Urothelium cell line (cell line): ENCODE data around the gene BDH1.
A peak's percentile ranks its signal among the peaks of the same experiment; 100 is the strongest.
"Not testable (repeated sequence)": the region's sequence is repeated elsewhere in the genome, so short reads cannot be mapped to it uniquely, and the experiment has no call there.

Source experiments
- DNase-seq: peaks from one replicate; pipeline ENCODE4 v3.0.0; 2011; ENCODE audit warnings: low spot score, mixed read lengths
- FAIRE-seq: peaks from 2 replicates; lab custom pipeline; 2011; peaks lifted over from hg19 to GRCh38; lab: Jason Lieb, UNC

Gene BDH1

DNA sequence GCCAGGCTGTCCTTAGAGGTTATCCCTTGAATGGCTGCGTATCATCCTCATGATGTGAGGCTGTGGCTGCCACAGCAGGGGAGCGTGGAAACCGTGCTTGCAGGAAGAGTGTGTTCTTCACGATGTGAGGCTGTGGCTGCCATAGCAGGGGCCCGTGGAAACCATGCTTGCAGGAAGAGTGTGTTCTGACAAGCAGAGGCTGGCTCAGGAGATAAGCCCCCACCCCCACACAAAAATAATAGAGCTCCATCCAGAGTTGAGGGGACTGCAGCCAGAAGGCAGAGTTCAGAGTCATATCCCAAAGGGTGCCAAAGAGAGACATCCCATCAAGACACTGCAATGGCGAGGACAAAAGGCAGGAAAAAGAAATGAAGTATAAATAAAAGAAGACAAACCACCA, 22.6 kb upstream of the BDH1 start:
- FAIRE-seq (no peak), DNase-seq (no peak)

DNA sequence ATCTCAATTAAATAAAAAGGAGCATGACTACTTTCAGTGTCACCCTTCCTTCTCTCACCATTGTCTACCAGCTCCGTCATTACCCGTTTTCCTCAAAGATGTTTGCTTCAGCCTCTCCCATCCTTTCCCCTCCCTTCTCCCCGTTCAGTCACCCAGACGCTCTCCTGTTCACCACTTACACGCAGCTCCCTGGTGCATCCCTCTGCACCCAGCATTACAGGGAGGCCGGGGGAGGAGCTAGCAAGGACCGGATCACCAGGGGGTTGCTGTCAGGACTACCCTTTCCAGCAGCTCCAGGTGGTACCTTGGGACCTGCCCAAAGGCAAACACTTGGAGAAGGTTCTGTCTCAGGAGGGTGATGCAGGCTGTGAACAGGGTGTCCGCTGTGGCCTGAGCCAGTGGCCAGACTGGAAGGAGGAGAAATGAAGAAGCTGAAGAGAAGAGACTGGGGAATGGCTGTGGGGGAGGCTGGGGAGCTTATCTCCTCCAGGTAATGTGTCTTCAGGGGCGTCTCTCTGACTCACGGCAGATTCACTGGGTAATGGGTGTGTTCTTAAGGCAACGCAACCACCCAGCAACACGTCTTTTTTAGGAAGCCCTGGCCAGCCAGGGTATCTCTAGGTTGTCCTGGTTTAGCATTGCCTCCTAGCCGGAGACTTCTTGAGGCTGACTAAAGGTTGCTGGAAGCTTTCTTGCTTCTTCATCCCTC, 21.8 kb upstream of the BDH1 start:
- DNase-seq (no peak), FAIRE-seq (no peak)

DNA sequence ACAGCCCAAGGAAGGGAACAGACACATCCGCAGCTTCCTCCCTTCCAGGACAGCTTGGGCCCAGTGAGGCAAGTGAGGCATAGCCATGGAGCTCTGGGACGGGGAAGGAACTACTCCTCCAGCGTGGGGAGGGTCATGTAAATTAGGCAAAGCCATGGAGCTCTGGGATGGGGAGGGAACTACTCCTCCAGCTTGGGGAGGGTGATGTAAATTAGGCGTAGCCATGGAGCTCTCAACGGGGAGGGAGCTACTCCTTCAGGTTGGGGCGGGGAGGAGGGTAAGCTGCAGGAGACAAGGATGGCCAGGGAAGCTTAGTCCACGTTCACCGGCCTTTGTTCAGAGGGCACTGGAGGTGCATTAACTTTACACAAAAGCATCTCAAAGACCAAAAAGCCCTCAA, 21.1 kb upstream of the BDH1 start:
- FAIRE-seq, result no peak
- DNase-seq, result no peak

DNA sequence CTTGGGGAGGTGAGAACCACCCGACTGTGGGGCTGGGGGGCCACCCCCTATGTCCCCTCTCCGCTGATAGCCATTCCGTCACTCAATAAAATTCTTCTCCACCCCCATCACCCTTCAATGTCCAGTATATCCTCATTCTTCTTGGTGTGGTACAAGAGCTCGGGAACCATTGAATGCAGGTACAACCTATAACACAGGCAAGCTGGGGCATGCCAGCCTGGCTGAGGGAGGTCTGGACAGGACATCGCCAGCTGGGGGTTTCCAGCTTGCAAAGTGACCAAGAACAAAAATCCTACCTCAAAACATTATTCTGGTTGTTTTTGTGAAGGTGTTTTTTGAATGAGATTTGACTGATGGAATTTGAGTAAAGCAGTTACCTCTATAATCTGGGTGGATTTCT, 19.6 kb upstream of the BDH1 start:
- no peak for FAIRE-seq
- no peak for DNase-seq

DNA sequence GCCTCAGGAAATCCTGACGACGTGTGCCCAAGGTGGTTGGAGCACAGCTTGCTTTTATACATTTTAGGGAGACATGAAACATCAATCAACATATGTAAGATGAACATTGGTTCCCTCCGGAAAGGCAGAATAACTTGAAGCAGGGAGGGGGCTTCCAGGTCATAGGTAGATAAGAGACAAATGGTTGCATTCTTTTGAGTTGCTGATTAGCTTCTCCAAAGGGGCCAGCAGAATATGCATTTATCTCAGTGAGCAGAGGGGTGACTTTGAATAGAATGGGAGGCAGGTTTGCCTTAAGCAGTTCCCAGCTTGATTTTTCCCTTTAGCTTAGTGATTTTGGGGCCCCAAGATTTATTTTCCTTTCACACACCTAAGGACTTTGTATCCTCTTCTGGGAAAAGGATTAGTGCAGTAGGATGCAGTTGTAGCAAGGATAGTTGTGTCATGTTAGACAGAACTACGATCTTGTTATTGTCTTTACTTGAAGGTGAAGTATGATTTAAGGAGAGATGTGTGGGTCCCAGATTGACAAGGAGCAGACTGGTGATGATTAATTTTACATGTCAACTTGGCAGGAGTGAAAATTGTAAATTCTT, 18.7 kb upstream of the BDH1 start:
- not testable (repeated sequence) for FAIRE-seq, DNase-seq

DNA sequence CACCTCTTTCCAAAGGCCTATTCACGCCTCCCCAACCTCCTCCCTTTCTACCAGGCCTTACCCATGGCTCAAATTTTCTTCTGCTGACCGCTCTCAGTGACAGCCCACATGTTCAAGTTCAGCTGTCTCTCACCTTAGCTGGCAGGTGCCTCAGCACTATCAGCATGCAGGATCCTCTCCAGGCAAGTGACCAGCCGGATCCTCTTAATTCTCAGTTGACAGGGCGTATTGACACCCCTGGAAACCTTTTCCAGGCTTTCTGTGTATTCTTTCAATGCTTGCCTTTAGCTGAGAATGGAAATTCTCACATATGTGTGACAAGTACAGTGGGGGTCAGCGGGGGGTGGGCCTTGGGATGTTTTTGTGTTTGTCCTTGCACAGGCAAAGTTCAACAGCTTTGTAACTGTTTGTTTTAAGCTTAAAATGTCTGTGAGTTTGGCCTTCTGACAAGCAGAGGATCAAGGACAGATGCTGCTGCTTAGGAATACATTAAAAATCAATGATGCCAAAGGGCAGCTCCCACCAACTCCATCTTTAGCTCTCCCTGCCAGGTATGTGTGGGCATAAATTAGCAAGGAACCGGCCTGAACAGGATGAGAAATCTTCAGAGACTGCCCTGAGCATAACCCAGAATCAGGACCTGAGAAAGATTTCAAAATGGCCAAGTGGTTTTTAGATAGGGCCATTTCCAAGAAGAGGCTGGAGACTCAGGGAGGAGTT, 17.4 kb upstream of the BDH1 start:
- FAIRE-seq (no peak), DNase-seq (no peak)

DNA sequence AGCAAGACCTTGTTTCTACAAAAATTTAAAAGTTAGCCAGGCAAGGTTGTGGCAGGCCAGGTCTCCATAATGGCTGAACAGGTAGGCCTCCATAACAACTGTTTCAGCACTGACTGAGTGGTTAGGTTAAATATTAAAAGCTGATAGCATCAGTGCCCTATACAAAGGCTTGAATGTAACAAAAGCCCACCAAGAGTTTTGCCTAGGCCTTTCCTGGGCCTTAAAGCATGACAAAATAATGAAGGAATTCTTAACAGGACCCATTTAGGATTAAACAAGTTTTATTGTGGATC, 16.1 kb upstream of the BDH1 start:
- not testable (repeated sequence) for DNase-seq

DNA sequence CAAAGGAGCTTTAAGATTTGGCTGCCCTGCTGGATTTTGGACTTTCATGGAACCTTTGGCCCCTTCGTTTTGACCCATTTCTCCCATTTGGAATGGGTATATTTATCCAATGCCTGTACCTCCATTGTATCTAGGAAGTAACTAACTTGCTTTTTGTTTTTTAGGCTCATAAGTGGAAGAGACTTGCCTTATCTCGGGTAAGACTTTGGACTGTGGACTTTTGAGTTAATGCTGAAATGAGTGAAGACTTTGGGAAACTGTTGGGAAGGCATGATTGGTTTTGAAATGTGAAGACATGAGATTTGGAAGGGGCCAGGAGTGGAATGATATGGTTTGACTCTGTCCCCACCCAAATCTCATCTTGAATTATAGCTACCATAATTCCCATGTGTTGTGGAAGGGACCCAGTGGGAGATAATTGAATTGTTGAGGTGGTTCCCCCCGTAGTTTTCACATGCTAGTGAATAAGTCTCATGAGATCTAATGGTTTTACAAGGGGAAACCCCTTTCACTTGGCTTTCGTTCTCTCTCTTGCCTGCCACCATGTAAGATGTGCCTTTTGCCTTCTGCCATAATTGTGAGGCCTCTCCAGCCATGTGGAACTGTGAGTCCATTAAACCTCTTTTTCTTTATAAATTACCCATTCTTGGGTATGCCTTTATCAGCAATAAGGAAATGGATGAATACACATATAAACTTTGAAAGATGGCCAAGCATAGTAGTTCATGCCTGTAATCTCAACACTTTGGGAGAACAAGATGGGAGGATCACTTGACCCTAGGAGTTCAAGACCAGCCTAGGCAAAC, 15.5 kb upstream of the BDH1 start:
- not testable (repeated sequence) for FAIRE-seq, DNase-seq

More for the DNA sequence above, 16.1 kb upstream of the BDH1 start:
- FAIRE-seq, result not testable (repeated sequence)

DNA sequence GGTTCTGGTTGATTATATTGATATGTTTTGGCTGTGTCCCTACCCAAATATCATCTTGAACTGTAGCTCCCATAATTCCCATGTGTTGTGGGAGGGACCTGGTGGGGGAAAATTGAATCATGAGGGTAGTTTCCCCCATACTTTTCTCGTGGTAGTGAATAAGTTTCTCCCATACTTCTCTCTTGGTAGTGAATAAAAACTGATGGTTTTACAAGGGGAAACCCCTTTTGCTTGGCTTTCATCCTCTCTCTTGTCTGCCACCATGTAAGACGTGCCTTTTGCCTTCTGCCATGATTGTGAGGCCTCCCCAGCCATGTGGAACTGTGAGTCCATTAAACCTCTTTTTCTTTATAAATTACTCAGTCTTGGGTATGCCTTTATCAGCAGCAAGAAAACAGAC, 13.7 kb upstream of the BDH1 start:
- DNase-seq, FAIRE-seq: not testable (repeated sequence)

DNA sequence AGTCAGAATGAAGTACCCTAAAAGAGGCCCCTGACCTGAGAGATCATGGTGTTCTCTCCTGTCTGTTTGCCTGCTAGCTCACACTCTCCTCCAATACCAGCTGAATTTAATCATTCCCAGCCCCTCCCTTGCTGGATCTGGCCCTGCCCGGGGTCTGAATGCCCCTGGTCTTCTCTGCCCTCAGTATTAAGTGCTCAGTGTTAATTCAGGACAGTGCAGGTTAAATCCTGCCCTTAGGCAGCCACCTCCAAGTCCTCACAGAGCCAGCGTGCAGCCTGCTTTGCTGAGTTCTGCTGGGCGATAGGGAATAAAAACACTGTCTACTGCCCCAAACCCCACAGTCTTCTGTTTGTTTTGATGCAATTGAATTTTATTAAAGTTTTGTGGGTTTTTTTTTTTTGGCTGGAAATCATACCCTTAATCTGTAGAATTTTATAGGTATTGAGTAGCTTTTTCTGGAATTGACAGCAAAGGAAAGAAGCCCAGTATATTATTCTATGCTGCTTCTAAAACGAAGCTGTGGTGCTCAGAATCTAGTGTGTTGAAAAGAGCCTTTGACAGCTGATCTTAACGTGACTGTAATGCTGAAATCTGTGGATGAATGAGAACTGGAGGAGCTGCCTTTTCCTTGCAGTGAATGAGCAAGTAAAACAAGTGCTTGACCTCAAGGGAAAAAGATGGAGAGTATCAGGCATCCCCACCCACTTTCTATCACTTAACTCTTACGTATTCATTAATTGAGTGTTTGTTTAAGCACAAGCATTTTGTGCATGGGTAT, 12.3 kb upstream of the BDH1 start:
- FAIRE-seq (no peak), DNase-seq (no peak)

DNA sequence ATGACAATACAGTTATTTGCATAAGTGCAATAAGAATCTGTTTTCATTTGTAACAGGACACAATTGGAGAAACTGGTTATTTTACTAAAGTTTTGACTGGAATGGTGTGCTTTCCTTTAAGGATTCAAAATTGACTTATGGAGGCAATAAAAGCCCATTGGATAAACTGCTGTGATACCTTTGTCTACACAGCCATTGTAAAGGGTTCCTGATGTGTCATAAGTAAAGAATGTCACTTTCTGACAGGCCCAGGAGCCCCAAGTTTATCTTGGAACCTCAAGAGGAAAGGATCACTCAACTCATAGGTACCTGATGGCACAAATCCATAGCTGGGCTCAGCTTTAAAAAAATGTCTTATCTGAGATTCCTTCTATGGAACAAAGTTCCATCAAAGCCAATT, 10.4 kb upstream of the BDH1 start:
- not testable (repeated sequence) for FAIRE-seq, DNase-seq

DNA sequence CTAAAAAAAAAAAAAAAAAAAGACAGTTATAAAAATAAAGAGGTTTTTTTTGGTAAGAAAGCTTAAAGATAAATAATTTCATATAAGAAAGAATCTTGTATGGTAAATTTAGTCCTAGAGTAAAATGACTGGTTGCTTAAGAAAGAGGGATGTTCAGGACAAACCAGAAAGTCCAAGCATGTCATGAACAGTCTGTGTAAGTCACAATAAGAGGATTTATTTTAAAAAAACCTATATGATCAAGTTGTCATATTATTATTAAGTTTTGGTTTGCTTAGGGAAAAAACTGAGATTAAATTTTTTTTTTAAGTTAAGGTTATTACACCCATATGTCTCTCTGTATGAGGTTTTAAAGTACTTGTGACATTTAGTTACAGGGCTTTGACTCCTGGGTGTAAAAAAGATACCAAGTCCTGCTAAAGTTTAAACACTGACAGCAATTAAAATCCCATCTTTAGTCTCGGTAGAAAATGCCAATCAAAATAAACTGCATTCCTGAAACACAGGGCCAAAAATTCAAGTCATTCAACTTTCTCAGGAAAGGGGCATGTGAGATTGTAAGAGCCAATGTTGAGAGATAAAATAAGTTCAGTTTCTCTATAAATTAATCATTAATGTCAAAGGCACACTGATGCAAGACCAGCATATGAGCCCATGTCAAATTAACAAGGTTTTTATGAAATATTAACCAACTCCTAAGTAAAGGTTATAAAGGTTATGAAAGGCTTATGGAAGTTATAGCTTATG, 8.5 kb upstream of the BDH1 start:
- no peak for DNase-seq
- FAIRE-seq, result no peak

DNA sequence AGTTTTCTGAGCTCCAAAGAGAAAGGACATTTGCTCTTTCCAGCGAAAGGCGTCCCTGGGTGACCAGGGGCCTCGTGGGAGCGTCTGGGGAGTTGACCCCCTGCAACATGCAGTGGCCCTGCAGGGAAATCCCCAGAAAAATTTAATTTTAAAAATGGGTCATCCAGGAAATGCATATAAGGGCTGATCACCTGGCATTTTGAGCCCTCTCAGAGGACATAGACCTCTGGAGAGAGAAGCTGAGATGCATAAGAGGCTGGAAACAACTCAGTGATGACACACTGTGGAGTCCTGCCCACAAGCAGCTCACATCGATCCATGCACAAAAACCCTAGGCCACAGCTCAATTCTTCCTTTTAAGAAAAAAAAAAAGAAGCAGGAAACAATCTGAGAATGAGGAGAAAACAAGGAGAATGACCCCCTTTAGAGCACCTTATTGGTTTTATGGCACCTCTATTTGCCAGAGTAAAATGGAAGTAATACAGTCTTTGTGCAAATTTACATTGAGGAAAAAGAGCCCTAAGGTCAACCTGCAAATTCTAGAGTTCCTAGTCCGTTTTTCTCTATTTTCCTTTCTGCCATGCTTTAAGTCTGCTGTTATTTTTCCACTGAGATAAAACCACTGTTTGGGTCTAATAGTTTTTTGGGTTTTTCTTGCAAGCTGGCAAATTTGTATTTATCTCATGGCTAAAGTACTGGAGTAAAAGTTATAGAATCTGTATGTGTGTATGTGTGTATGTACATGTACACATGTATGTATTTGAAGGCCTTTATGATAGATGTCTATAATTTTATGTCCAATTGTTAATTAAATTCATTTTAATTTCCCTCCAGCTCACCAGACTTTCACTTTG, 6.9 kb upstream of the BDH1 start:
- DNase-seq, result no peak
- no peak for FAIRE-seq

DNA sequence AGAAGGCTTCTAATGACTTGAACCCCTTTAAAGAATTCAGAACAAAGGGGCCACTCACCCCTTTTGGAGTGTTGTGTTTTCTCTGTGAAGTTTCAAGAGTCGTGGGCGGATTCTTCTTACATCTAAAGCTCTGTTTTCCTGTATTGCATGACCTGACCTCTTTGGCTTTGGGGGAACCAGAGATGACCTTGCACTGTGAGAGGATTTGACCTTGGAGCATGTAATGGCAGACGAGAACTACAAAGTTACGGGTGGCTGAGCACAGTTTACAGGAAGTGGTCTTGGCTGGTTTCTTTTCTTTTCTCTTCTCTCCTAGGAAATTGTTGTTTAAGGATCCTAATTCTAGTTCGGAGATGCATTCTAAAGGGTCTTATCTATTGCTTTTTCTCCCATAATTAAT, 6.2 kb upstream of the BDH1 start:
- FAIRE-seq (no peak), DNase-seq (no peak)

DNA sequence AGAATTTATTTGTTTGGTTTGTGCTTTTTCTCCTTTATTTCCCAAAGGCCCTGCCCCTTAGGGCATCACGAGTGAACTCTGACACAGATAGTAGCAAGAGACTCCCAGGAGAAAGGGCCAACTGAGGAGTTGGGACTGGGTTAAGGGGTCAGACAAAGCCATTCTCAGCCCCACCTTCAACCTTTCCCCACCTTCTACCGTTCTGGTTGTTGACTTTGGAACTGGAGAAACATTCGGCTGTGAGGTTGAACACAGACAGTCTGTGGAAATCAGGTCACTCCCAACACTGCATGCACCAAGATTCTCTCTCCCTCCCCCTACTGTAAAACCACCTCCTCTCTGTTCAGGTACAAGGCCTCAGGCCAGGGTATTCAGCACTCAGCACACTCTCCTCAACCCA, 3.9 kb upstream of the BDH1 start:
- no peak for DNase-seq
- no peak for FAIRE-seq

DNA sequence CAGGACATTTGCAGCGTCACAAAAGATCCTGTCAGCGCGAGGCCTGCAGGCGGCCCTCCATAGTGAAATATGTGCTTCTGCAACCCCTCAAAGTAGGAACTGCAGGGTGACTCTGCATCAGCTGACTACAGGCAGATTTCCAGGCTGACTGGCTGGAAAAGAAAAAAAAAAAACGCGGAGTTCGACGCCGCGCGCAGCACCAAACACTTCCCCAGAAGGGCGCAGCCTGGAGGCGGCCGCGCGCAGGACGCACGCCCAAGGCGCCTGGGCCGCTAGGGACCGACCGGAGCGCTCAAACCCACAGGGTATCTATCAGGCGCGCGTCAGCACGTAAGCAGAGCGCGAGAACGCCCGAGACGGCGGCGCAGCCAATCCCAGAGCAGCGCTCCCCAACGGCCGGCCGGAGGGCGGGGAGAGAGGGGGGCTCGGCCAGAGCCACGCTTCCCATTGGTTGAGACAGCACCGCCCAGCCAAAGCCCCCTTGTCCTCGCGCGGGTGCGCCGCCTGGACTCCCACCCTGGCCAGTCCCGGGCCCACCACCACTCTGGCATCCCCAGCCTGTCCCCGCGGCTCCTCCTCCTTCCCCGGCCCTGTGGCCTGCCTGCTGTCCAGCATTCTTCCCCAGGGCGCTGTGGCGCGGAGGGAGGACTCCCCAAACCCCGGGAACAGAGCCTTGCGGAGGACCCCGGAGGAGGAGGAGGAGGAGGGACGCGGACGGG, 1.0 kb downstream of the BDH1 start:
- FAIRE-seq (no peak), DNase-seq (peak; percentile 97)

DNA sequence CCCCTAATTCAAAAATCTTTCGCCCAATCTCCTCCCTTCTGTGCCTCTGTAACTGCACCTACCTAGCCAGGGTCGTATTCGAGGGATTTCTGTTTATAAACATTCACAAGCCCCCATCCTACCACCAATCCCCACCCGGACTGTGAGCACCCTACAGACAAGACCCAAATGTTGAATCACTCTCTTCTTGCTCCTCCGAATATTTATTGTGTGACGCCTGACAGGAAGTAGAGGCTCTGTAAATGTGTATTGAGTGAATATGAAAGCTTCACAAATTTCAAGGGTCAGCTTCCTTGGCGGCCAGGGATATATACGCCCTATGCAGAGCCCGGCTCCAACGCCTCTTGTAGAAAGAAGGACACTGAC, 1.6 kb downstream of the BDH1 start:
- DNase-seq, result no peak
- FAIRE-seq, result no peak

DNA sequence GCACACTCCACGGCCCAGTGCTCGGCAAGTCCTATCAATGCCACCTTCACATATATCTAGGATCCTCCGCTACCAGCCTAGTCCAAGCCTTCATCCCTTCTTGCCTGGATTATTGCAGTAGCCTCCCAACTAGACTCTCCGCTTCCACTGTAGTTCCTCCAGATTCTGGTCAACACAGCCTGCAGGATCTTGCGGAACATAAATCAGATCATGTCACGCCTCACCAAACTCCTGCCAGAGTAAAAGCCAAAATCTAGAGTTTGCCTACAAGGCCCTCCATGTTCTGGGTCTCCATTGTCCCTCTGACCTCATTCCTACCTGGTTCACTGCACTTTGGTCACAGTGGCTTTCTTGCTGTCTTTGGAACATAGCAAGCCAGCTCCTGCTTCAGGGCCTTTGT, 3.6 kb downstream of the BDH1 start:
- FAIRE-seq (no peak), DNase-seq (no peak)

DNA sequence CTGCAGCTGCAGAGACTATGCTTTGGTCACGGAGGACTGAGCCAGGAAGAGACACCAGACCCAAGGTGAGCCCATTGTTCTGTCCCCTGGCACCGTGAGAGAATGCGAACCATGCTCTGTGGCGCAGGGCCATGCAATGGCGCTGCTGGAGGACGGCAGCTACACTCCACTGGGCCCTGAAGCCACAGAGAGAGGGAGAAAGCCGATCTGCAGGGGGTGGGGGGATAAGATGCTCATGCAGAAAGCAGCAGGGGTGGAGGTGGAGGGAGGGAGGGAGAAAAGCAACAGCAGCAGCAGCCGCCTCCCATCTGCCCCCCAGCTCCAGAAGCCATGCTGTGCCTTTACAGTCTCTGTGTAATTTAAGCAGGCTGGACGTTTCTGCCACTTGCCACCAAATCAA, 5.3 kb downstream of the BDH1 start:
- DNase-seq, result no peak
- no peak for FAIRE-seq
